NCI-H2196 (cell line): Measurements from ENCODE around the gene KATNAL1.
"Not testable (repeated sequence)": the region's sequence is repeated elsewhere in the genome, so short reads cannot be mapped to it uniquely, and the experiment has no call there.

ENCODE experiments used
- DNase-seq: peaks from one replicate; lab custom pipeline; 2025; ENCODE audit not compliant: unreplicated experiment; lab: John Stamatoyannopoulos, UW

The KATNAL1 gene

DNA sequence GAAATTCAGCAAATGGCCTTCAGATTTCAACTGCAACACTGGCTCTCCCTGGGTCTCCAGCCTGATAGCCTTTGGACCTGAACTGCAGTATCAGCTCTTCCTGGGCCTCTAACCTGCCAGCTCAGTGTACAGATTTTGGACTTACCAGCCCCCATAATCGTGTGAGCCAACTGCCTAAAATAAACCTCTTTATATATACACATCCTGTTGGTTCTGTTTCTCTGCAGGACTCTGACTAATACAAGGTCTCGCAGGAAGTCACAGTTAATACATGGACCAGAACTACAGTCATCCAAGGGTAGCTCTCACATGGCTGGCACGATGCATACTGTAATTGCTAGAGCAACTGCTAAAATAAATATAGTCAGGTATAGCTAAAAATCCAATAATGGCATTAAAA lies 85.1 kb downstream of the KATNAL1 start:
- DNase-seq, result no peak

DNA sequence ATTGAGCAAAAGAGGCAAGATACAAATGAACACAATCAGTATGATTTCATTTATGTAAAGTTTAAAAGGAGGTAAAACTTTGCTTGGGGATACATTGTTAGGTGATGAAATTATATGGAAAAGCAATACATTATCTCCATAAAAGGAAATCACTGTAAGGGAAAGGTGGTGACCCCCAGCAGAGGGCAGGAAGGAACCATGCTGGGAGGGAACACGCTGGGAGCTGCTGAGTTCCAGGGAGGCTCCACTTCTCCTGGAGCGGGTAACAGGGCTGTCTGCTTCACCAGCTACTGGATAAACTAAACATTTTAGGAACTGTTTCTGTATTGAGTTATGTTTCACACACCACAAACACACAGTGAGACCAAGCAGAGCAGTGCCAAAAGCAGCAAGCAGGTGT lies 91.2 kb downstream of the KATNAL1 start:
- DNase-seq, result no peak

DNA sequence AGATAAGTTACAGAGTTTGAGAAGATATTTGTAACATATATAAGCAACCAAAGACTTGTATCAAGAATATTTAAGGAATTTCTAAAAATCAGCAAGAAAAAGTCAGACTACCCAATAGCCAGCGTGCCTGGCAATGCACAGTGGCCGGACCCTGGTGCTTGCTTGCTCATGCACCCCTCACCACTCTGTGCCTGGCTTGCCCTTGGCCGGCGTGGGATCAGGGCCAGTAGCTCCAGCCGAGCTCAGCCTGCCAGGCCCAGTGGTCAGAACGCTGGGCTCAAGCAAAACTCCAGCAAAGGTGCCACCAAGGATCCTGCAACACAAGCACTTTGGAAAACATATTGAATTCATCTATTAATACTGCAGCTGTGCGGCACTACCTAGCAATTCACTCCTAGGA lies 95.1 kb downstream of the KATNAL1 start:
- no peak for DNase-seq

DNA sequence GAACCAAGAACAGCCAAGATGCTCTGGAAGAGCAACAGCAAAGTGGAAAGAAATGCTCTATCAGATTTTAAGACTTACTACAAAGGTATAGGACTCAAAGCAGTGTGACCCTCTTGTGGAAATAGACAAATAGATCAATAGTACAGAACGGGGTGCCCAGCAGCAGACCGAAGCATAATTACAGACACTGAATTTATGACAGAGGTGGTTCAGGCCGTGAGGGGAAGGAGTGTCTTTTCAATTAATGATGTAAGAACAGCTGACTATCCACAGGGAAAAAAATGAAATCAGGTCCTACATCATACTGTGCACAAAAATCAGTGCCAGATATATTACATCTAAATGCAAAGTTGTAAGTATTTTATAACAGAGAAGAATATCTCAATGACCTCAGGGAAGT lies 95.6 kb downstream of the KATNAL1 start:
- DNase-seq, result no peak

DNA sequence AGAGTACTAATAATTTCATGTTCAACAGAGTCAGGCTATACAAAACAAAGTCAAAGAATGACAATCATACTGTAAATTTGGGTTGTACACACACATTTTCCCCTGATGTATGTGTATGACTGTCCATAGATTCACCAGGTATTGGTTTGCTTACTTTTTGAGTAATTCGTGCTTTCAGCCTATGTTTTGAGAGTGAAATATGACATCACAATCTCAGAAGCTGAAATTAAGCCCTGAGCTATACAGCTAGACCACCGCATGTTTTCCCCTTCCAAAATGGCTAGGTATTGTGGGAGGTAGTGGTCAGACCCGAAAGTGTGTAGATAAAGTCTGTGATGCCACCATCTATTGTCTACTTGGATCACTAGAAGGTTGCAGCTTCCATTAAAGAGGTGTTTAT lies 102.8 kb downstream of the KATNAL1 start:
- DNase-seq, result no peak

DNA sequence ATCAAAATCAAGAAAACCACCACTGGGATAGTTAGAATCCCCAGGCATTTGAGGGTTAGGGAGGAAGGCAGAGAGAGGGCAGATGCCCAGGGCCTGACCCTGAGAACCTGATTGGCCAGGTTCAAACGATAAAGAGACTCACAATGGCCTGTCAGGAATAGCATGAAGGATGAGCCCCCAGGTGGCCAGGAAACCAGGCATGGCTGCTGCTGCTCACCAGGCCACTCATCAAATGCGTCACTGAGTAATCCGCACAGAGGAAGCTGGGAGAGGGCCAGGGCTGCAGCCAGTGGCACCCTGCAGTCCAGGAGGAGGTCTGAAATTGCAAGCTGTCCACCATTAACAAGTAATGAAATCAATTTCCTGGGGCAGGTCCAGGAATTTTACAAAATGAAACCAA lies 111.3 kb downstream of the KATNAL1 start:
- peak; percentile 2 for DNase-seq

DNA sequence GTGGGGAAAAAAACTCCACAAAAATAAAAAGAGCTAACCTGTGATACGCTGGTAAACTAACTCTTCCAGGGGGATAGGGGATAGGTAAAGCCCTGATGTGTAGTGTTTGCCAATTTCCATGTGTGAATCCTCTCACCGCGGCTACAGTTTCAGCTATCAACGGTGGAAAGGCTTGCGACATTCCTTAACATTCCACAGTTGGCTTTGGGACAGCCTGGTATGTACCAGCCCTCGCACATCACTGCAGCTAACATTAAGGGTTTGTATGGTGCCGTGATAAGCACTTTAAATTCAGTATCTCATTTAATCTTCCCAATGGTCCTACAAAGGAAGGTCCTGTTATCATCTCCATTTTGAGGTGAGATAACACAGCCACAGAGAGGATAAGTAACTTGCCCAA lies 112.4 kb downstream of the KATNAL1 start:
- DNase-seq, result no peak

DNA sequence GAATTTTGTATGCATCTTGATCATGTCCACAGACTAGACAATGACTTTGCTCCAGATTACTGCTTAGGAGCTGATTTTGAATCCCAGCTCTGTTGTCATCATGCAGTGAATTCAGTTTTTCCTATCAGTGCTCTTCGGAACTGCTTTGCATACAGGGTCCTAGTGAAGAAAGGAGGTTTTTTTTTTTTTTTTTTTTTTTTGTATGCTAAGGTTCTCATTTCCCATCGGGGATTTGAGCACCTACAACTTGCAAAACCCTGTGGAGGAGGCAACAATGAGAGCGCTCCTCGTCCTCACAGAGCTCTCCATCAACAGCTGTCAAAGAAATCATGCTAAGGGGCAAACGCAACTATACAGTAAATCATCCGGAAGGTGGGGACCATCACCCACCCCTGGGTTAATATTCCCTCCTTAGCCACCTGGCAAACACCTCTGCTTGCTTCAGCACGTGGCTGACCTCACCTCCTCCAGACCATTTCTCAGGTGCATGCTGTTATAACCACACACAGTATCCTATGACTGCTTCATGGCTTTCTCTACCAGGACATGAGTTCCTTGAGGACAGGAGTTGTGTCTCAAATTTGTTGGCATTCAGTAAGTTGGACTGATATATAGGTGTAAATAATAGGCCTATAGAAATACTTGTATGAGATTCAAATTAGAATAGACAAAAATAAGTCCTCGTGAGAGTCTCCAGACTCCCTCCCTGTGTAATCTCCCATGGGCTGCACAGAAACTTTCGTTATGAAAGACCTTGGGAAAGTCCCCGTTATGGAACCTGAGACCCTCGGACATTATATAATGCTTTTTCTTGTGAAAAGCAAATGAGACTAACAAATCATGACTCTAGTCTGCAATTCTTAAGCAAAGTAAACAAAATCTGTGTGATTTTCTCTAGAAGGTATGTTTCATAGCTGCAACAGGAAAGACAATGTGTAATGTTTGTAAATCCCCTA lies 113.8 kb downstream of the KATNAL1 start:
- DNase-seq, result no peak

DNA sequence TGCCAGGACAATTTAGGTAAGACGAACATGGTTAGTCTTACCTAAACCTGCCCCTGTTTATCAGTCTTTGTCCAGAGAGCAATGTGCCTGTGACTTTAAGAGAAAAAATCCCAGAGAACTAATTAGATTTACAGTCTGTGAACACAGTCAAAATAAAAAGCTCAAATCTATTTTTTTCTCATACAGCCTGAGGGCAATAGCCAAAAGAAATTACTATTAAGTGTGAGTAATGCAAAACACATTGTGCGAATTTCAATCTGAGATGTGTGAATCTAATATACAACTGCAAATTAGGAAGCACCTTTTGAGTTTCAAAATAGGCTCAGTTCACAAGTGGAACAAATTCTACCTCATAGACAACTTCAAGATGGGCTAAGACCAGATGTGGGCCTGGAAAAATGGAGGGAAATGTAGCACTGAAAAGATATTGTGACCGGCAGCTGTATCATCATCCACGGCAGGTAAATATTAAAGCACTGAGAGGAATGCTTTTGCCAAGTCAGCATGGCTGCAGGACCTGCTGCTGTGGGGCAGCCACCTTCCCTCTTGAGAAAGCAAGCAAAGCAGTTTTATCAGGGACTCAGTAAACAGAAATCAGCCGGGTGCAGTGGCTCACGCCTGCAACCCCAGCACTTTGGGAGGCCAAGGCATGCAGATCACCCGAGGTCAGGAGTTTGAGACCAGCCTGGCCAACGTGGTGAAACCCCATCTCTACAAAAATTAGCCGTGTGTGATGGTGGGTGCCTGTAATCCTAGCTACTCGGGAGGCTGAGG lies 114.8 kb downstream of the KATNAL1 start:
- DNase-seq, result no peak

DNA sequence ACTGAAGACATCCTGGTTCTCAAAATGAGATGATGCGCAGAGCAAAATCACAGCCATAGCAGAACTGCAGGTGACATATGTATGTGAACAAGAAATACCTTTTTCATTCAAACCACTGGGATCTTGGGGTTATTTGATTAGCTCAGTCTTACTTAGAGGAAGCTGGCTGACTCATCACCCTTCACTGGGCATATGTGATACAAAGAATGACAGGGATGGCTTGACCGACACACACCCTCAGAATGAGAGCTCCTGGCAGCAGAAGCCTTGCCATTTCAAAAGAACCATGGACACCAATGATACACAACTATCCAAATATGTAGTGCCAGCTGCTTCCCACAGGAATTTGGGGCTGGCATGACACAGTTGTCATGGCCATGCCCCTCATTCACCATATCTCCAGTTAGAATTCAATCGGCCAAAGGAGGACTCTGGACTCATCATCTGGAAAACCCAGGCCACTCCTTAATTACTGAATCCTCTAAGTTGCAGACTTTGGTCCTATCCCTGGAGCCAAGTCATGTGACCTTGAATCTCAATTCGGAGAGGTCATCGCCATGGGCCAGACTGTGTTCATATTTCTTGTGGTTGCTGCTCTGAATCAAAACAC lies 115.8 kb downstream of the KATNAL1 start:
- no peak for DNase-seq

DNA sequence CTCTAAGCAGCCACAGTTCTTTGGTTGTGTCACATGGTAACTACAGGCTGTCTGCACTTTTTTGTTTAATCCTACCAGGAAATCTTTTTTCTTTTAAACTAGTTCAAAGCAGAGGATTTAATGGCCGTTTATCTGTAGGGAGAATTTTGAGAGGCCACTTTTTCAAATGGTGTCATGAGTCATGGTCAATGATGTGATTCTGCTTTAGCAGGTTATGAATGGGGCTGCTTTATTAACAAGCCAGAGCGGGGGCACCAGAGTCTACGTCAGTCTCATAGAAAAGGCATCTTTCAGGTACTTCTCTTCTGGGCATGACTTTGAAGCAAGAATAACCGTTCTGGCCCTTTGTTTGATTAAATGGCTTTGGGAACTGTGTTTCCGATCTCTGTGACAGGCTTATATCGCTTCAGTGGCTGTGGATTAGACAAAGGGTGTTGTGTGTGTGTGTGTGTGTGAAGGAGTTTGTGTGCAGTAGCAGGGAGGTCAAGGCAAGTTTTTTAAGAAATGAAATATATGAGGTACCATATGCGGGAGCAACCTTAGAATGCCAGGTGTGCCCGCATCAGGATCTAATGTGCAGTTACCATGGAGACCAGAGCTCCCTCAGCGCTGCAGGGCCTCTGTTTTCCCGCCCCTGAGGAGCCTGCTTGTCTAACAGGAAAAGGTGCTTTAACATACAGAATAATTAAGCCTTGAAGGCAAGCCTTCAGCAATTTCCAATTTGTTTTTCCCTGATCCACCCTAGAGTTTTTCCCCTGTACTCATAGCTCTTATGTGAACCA lies 120.5 kb downstream of the KATNAL1 start:
- peak; percentile 1 for DNase-seq

DNA sequence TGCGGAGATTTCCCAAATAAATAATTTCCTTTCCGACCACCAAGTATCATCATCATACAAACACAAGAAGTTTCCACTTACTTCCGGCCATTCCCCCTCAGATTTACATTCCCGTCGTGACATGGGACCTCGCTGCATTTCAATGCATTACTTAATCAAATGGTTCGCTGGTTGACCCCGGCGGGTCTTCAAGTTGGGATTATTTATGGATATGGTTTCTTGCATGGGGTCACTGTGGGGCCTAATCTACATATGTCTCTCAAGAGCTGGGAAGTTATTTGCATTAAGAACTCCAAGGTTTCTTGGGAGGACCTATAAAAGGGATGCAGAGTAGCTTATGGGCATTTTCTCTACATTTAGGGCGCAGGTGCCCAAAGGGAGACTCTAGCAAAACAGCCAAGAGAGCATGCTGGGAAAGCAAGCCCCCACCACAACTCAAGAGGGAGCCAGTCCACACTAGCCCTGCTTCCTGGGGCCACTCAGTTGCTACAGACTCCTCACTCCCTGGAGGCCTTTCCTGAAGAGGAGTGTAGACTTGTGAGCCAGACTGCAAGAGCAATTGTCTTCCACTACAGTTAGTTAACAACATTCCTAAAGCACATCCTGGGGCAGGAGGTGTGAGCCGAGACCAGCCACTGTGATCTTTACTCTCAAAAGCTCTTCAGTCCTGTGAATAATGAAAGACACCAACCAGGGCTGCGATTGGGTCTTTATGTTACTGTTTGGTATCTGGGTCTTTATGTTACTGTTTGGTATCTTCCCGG lies 125.3 kb downstream of the KATNAL1 start:
- DNase-seq, result no peak

DNA sequence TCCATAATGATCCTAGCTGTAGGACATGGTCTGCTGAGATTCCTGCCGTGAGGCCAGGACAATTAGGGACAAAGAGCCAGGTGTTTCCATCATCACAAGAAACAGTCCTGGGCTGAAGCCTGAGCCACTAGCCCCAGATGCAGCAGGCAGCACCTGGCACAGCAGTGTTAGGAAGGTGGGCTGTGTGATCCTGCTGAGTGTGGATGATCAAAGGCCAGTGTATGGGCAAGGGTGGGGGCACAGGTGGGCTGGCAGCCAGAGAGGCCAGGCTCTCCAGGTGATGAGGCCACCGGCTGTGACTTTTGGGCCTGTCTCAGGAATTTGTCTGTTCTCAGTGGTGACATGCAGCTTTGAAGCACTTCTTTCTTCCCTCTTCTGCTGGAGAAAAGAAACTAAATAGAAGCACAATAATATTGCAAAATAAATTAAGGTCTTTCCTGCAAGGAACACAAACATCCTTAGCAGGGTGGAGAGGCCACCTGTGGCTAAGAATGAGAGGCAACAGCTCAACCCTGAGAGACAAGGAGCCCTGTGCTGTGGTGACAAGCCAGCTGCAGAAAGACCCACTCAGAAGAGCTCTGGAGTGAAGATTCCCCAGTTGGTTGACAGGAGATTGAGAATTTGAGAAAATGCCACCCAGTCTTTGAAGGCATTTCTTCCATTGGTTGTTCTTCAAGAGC lies 127.6 kb downstream of the KATNAL1 start:
- DNase-seq, result no peak

DNA sequence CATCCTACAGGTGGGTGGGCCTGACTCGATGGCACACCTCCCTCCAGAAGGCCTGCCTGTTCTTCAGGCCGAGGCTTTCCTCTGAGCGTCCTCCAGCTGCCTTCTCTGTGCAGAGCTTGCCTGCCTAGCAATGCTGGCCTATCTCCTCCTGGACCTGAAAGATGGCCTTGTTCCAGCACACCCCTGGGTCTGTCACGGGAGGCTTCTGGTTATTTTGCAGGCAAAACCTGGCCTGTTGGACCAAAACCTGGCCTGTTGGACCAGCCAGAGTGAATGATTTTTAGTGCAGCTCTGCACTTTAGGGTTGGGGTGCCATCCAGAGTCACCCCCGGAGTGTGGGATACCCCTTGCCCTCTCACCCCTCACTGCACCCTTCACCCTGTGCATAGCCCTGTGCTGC lies 128.4 kb downstream of the KATNAL1 start:
- DNase-seq, result no peak

DNA sequence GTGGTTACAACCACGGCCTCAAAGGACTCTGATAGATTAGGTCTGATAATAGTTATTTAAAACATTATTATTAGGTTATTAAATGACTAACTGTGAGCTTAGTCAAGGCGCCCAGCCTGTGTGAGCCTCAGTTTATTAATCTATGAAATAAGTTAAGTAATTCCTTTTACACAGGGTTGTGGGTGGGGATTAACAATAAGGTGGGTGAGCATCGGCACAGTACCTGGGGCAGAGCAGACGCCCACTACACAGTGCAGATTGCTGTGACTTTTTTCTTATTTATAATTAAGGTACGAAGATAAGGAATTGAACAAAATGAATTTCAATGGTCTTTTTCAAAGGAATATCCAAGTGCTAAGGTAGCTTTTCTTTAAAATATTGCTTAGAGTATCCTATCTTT lies 132.2 kb downstream of the KATNAL1 start:
- no peak for DNase-seq

DNA sequence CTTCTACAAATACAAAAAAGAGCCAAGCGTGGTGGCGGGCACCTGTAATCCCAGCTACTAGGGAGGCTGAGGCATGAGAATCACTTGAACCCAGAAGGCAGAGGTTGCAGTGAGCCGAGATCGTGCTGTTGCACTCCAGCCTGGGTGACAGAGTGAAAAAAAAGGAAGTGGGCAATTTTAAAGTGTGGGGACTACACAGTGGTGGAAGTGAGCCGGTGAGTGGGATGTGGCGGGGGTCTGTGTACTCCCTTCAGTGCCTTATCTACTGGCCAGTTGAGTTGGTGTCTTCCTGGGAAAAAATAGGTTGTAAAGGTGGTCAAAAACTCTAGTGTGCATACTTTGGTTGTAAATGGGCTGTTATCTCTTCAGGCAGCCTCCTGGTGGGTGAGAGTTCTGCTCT lies 133.1 kb downstream of the KATNAL1 start:
- not testable (repeated sequence) for DNase-seq

DNA sequence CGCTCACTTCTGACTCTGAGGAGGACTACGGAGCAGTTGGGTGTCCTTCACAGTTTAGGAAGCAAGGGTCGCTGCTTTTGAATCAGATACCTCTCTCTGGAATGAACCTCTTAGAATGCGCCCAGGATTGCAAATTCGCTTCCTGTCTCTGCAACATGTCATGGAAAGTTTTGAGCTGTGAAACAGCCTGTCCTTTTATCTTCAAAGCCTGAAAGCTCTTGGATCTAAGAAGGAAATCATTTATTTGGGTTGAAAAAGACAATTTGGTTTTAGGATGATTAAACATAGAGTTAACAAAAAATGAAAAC lies 134.1 kb downstream of the KATNAL1 start:
- no peak for DNase-seq

DNA sequence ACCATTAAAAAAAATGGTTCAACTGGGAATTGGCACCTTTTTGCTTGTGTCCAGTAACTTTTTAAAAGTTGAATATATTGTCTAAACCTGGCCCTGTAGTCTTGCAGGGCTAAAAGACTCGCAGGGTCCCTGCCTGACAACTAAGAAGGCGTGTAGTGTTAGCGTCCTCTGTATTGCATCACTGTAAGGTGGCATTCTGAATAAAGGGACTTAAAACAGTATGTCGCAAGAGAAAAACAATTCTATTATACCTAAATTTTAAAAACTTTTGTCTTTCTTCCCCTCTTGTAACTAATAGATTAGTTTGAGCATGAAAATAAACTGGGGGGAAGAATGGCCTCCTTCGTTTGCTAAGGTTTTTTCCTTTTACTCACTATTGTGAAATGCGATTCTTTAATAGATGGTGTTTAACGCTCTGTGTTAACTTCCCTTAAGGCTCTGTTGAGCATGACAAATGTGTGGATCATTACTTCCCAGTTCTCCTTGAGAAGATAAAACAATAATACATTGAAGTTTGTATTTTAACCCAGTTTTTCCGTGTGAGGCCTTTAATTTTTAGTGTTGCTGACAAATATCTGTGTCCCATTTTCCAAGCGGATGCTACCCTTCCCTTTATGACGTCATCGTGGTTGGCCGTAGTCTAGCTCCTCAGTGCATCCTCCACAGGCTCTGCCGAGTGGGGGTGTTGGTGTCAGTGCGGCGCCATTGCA lies 134.6 kb downstream of the KATNAL1 start:
- no peak for DNase-seq

DNA sequence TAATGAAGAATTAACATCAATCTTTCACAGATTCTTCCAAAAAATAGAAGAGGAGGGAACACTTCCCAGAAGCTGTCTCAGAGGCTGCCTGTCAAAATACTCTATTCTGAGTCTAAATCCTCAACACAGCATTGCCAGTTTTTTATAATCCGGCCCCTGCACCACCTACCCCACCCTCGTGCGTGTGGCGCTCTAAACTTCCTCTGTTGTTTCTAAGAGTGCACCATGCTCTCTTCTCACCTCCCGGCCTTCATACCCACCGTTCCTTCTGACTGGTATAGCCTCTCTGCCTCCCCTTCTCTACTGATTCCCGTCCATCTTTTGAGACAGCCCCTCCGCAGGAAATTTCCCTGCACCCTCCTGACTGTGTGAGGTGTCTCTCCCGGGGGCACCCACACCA lies 136.8 kb downstream of the KATNAL1 start:
- DNase-seq, result no peak
